Hippocampal formation (tissue), 2 donors: Measurements from ENCODE around the gene FSD1.
"Not testable (repeated sequence)": the region's sequence is repeated elsewhere in the genome, so short reads cannot be mapped to it uniquely, and the experiment has no call there.

ENCODE experiments used
- DNase-seq, 2 donors: peaks; one replicate each; lab custom pipeline; 2025; lab: John Stamatoyannopoulos, UW

FSD1 gene

GRCh38 chr19:4304538-4305256 lies at the start of gene FSD1:
TSS of gene FSD1 (plus strand) at chr19:4304598. CDS start at chr19:4304747, 149 bp downstream.
- peak in 1 of 2 donors; percentile 40 for DNase-seq

GRCh38 chr19:4256563-4256962 lies 47.8 kb upstream of the FSD1 start:
- no peak for DNase-seq

- no peak for DNase-seq
Observed at GRCh38 chr19:4257025-4257424, 47.4 kb upstream of the FSD1 start.

- DNase-seq: no peak
Observed at GRCh38 chr19:4258181-4258580, 46.2 kb upstream of the FSD1 start.

GRCh38 chr19:4260613-4261191 lies 43.7 kb upstream of the FSD1 start:
- no peak for DNase-seq

- DNase-seq: no peak
Observed at GRCh38 chr19:4264812-4265211, 39.6 kb upstream of the FSD1 start.

- no peak for DNase-seq
Observed at GRCh38 chr19:4266253-4267000, 38.0 kb upstream of the FSD1 start.

GRCh38 chr19:4267101-4267900 lies 37.1 kb upstream of the FSD1 start:
- no peak for DNase-seq

GRCh38 chr19:4267901-4268815 lies 36.2 kb upstream of the FSD1 start:
- no peak for DNase-seq

- no peak for DNase-seq
Observed at GRCh38 chr19:4268816-4269430, 35.5 kb upstream of the FSD1 start.

- no peak for DNase-seq
Observed at GRCh38 chr19:4272894-4273293, 31.5 kb upstream of the FSD1 start.

GRCh38 chr19:4274321-4274686 lies 30.1 kb upstream of the FSD1 start:
- DNase-seq: not testable (repeated sequence)

GRCh38 chr19:4277191-4277696 lies 27.2 kb upstream of the FSD1 start:
- DNase-seq: no peak

GRCh38 chr19:4278010-4278409 lies 26.4 kb upstream of the FSD1 start:
- DNase-seq: no peak

- DNase-seq: no peak
Observed at GRCh38 chr19:4278419-4279266, 25.8 kb upstream of the FSD1 start, which contains the start of gene SHD. TSS of gene SHD (plus strand) at chr19:4279266. CDS start at chr19:4280064, 798 bp downstream.

- DNase-seq: no peak
Observed at GRCh38 chr19:4279267-4279529, 25.2 kb upstream of the FSD1 start.

- no peak for DNase-seq
Observed at GRCh38 chr19:4279530-4280422, 24.6 kb upstream of the FSD1 start.

GRCh38 chr19:4284176-4284958 lies 20.0 kb upstream of the FSD1 start:
- no peak for DNase-seq
